H1 (cell line): ENCODE results near the gene LDLRAD3. TPM values are rescaled to one million over a fixed set of nuclear protein-coding genes. Genes with fewer than 3 reads are reported as not detected.

Experiments
- CTCF ChIA-PET: fragments of 300-600 bp; sonication (Branson Sonifier 250); formaldehyde crosslinking; loops from one replicate; lab custom pipeline; 2021; ENCODE audit not compliant: partially characterized antibody; lab: Charles Lee
- POLR2A ChIA-PET: fragments of 300-600 bp; sonication (Branson Sonifier 250); formaldehyde crosslinking; loops from one replicate; lab custom pipeline; 2021; ENCODE audit warnings: inconsistent platforms; ENCODE audit not compliant: partially characterized antibody; lab: Charles Lee
- DNase-seq, 2 experiments: peaks; one replicate each; pipeline versions ENCODE4 v3.0.0 to v3.0.0-alpha.2; 2010 to 2022; ENCODE audit warnings: low spot score in 2 of 2, low read depth in 1 of 2, mixed read lengths in 1 of 2
- FAIRE-seq: peaks from 2 replicates; lab custom pipeline; 2011; peaks lifted over from hg19 to GRCh38; lab: Jason Lieb, UNC
- H2AFZ ChIP-seq: 2 replicates; pipeline ENCODE4 v1.8.1; 2012; ENCODE audit warnings: low read length, inconsistent platforms
- H2AK5ac ChIP-seq: 2 replicates; pipeline ENCODE4 v1.6.1; 2013; ENCODE audit warnings: low read depth, low read length
- H2BK120ac ChIP-seq: replicated peaks from 2 replicates; pipeline ENCODE3; 2013; ENCODE audit warnings: low read depth, low read length, inconsistent platforms
- H2BK12ac ChIP-seq: 2 replicates; pipeline ENCODE4 v1.6.1; 2013; ENCODE audit warnings: low read depth, low read length
- H2BK15ac ChIP-seq: 2 replicates; pipeline ENCODE4 v1.6.1; 2013; ENCODE audit warnings: low read length
- H2BK20ac ChIP-seq: 2 replicates; pipeline ENCODE4 v1.6.1; 2013; ENCODE audit warnings: low read length
- H2BK5ac ChIP-seq: 2 replicates; pipeline ENCODE4 v1.6.1; 2013; ENCODE audit warnings: low read depth, low read length
- H3K14ac ChIP-seq: 2 replicates; pipeline ENCODE4 v1.6.1; 2013; ENCODE audit warnings: inconsistent platforms; ENCODE audit not compliant: insufficient read length
- H3K18ac ChIP-seq: 2 replicates; pipeline ENCODE4 v1.6.1; 2013; ENCODE audit warnings: low read length; ENCODE audit errors: extremely low read depth
- H3K23ac ChIP-seq: 2 replicates; pipeline ENCODE4 v1.6.1; 2013; ENCODE audit warnings: inconsistent platforms; ENCODE audit not compliant: insufficient read length
- H3K23me2 ChIP-seq: 2 replicates; pipeline ENCODE4 v1.6.1; 2013; ENCODE audit warnings: low read depth, low read length
- H3K27ac ChIP-seq: 2 replicates; pipeline ENCODE4 v1.6.1; 2011; ENCODE audit warnings: low read depth, low read length, inconsistent platforms
- H3K27me3 ChIP-seq, 4 experiments: replicated peaks in 1 of 4; 1 replicate in 1 of 4; 2 replicates in 3 of 4; pipeline versions ENCODE4 v1.6.1 to v1.8.1; 2011 to 2013; ENCODE audit warnings: low read length in 3 of 4, mild to moderate bottlenecking in 3 of 4, inconsistent platforms in 2 of 4, mixed read lengths in 2 of 4, moderate library complexity in 1 of 4; ENCODE audit not compliant: control insufficient read depth in 3 of 4, insufficient read depth in 3 of 4; ENCODE audit errors: extremely low read depth in 1 of 4
- H3K36me3 ChIP-seq, 4 experiments: 2 replicates each; pipeline versions ENCODE4 v1.6.1 to v1.8.1; 2011 to 2013; ENCODE audit warnings: mild to moderate bottlenecking in 4 of 4, low read length in 3 of 4, moderate library complexity in 2 of 4, control low read depth in 1 of 4, inconsistent platforms in 1 of 4; ENCODE audit not compliant: insufficient read depth in 4 of 4, control insufficient read depth in 2 of 4
- H3K4ac ChIP-seq: replicated peaks from 2 replicates; pipeline ENCODE3; 2013; ENCODE audit warnings: low read length, low read depth, mixed read lengths, inconsistent platforms; ENCODE audit not compliant: insufficient read length
- H3K4me1 ChIP-seq, 4 experiments: replicated peaks in 1 of 4; 1 replicate in 1 of 4; 2 replicates in 3 of 4; pipeline versions ENCODE4 v1.6.1 to v1.8.1; 2011 to 2013; ENCODE audit warnings: low read length in 3 of 4, inconsistent platforms in 2 of 4, mixed read lengths in 1 of 4; ENCODE audit not compliant: insufficient read depth in 4 of 4, control insufficient read depth in 3 of 4
- H3K4me2 ChIP-seq, 2 experiments: 2 replicates each; pipeline versions ENCODE4 v1.6.1 to v1.8.1; 2011 to 2013; ENCODE audit warnings: low read depth in 2 of 2, low read length in 2 of 2, control low read depth in 1 of 2, inconsistent platforms in 1 of 2, mild to moderate bottlenecking in 1 of 2; ENCODE audit not compliant: insufficient read depth in 1 of 2
- H3K4me3 ChIP-seq, 4 experiments: fragments of 200-600, 300-600 bp in 1 of 4; sonication (generic), shearing (Covaris generic), sonication (Bioruptor Twin) in 1 of 4; 2 replicates each; pipeline versions ENCODE4 v1.5.1 to v1.8.1; 2011 to 2016; ENCODE audit warnings: low read length in 4 of 4, low read depth in 3 of 4, control low read depth in 2 of 4, inconsistent platforms in 2 of 4, mild to moderate bottlenecking in 2 of 4, mixed read lengths in 1 of 4, moderate library complexity in 1 of 4; ENCODE audit not compliant: insufficient read depth in 2 of 4; ENCODE audit errors: extremely low read depth in 1 of 4
- H3K56ac ChIP-seq: replicated peaks from 2 replicates; pipeline ENCODE3; 2013; ENCODE audit warnings: low read depth, mild to moderate bottlenecking, mixed read lengths, low read length, inconsistent platforms; ENCODE audit not compliant: insufficient read length
- H3K79me1 ChIP-seq: 2 replicates; pipeline ENCODE4 v1.6.1; 2013; ENCODE audit warnings: low read depth, low read length, control low read depth
- H3K79me2 ChIP-seq, 2 experiments: 2 replicates each; pipeline versions ENCODE4 v1.6.1 to v1.8.1; 2012 to 2013; ENCODE audit warnings: low read length in 2 of 2, mild to moderate bottlenecking in 2 of 2, inconsistent platforms in 1 of 2; ENCODE audit not compliant: insufficient read depth in 2 of 2, control insufficient read depth in 1 of 2
- H3K9ac ChIP-seq, 4 experiments: replicated peaks in 1 of 4; 1 replicate in 1 of 4; 2 replicates in 3 of 4; pipeline versions ENCODE4 v1.6.1 to v1.8.1; 2011 to 2013; ENCODE audit warnings: low read depth in 3 of 4, low read length in 3 of 4, control low read depth in 2 of 4, mild to moderate bottlenecking in 2 of 4, moderate library complexity in 2 of 4, inconsistent platforms in 1 of 4; ENCODE audit errors: extremely low read depth in 1 of 4
- H3K9me3 ChIP-seq, 2 experiments: 2 replicates each; pipeline versions ENCODE4 v1.6.1 to v1.8.1; 2012 to 2013; ENCODE audit warnings: mild to moderate bottlenecking in 2 of 2, moderate library complexity in 2 of 2, control low read depth in 1 of 2, inconsistent platforms in 1 of 2, low read depth in 1 of 2, low read length in 1 of 2, mixed read lengths in 1 of 2; ENCODE audit not compliant: insufficient read depth in 2 of 2
- H4K20me1 ChIP-seq, 2 experiments: replicated peaks in 1 of 2; 2 replicates each; pipeline versions ENCODE3 to v1.8.1; 2011 to 2013; ENCODE audit warnings: inconsistent platforms in 2 of 2, low read length in 2 of 2, mild to moderate bottlenecking in 1 of 2; ENCODE audit not compliant: insufficient read depth in 2 of 2, control insufficient read depth in 1 of 2
- H4K5ac ChIP-seq: 2 replicates; pipeline ENCODE4 v1.6.1; 2013; ENCODE audit warnings: low read length, low read depth, mixed read lengths, inconsistent platforms; ENCODE audit not compliant: insufficient read length
- H4K8ac ChIP-seq: 2 replicates; pipeline ENCODE4 v1.8.0; 2013; ENCODE audit warnings: mild to moderate bottlenecking, moderate library complexity, low read length, inconsistent platforms; ENCODE audit not compliant: insufficient read depth; ENCODE audit errors: extremely low read depth
- H4K91ac ChIP-seq: replicated peaks from 2 replicates; pipeline ENCODE3; 2013; ENCODE audit warnings: low read length, mixed read lengths, inconsistent platforms; ENCODE audit not compliant: insufficient read length
- ASH2L ChIP-seq: fragments of 200-600, 300-600 bp; sonication (generic); IDR thresholded peaks from one replicate; pipeline ENCODE4 v1.7.1; 2017; ENCODE audit warnings: low read length
- RAD21 ChIP-seq, 2 experiments: IDR thresholded peaks in 1 of 2; conservative IDR thresholded peaks in 1 of 2; 2 replicates each; pipeline ENCODE4 v1.6.1; 2011; ENCODE audit warnings: low read depth in 2 of 2, low read length in 2 of 2, improper control_type of control experiment in 1 of 2, inconsistent platforms in 1 of 2, mild to moderate bottlenecking in 1 of 2, moderate library complexity in 1 of 2
- WGBS, 2 experiments: shearing (Covaris generic) in 1 of 2; methylation state at CpG; one replicate each; pipeline versions ENCODE4 v1.1.6 to v1.1.7; 2013 to 2015; ENCODE audit warnings: low lambda C conversion rate in 2 of 2, mixed read lengths in 2 of 2, inconsistent platforms in 1 of 2, low coverage in 1 of 2, missing lambda C conversion rate in 1 of 2; ENCODE audit not compliant: insufficient replicate concordance in 2 of 2, insufficient coverage in 1 of 2, insufficient read length in 1 of 2; ENCODE audit errors: extremely low coverage in 1 of 2, missing lambda C conversion rate in 1 of 2; 5-methylcytosine and 5-hydroxymethylcytosine counted together
- polyA plus RNA-seq, 7 experiments: library from polyadenylated mRNA; depleted of rRNA in 3 of 7; stranded (reverse) in 5 of 7; unstranded in 2 of 7; fragments of >200 nt in 5 of 7; fragments of 200-250 nt in 2 of 7; gene quantifications; 1 replicate in 5 of 7; 2 replicates in 1 of 7; 4 replicates in 1 of 7; pipeline versions ENCODE4 v1.2.1 to v1.2.3, GENCODE V29; 2011 to 2013; ENCODE audit warnings: missing spikeins in 2 of 7, mixed read lengths in 2 of 7
- total RNA-seq: library from RNA; stranded (reverse); fragmentation: NEBNext Ultra II Directional; extraction: Animal tissue kit (Norgen Biotek cat#: 25700); gene quantifications from 2 replicates; pipeline ENCODE4 v1.2.1, GENCODE V29; 2021

Gene LDLRAD3
- total and polyA plus RNA-seq, 2 of the 8 experiments (the other 6 are each of a cell fraction or from before 2014, with no cell fraction given), result 18.6 to 22.8 TPM

DNA sequence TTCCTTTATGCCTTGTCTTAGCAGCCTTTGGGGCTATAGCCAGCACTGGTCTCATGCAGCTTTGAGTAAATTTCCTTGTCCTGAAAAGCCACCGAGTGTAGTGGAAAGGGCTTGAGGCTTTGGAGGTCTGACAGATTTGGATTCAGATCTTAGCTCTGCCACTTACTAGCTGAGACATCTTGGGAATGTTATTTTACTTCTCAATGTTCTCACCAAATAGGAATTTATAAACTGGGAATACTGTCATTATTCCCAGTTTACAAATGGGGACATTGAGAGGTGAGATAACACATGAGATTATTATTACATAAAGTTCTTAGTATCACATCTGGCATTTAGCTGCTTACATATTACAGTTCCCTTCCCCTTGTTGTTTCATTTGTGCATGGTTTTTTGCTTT, 249.9 kb downstream of the LDLRAD3 start:
- no peaks in the 10 kb centered on the region; the same call in 1 of the 2 replicates for H3K79me1 ChIP-seq
- POLR2A ChIA-PET, result no interaction called here
- H3K18ac ChIP-seq, result no peak overlapping the region
- H3K56ac ChIP-seq, result no peak overlapping the region
- no peak overlapping the region for H4K8ac ChIP-seq
- peaks cover 0 to 4% of the 10 kb centered on the region in 2 experiments for H4K20me1 ChIP-seq
- DNase-seq (no peak), FAIRE-seq (no peak)
- no peak overlapping the region for H3K4me3 ChIP-seq
- H3K27me3 ChIP-seq, result no peaks in the 10 kb centered on the region
- no peaks in the 10 kb centered on the region for H3K79me2 ChIP-seq
- no peak overlapping the region for H2BK120ac ChIP-seq
- 100% methylated on average over 1 of the region's 1 CpG; no CpG with 5 or more reads in 1 of the 2 experiments for WGBS, 2 experiments
- H2BK5ac ChIP-seq, result no peak overlapping the region
- H3K4ac ChIP-seq, result no peak overlapping the region
- peaks cover 0 to 16% (median 9%) of the 10 kb centered on the region in 4 experiments; a peak in 4 of 7 replicates for H3K4me1 ChIP-seq
- H3K9ac ChIP-seq, result no peak overlapping the region
- H3K23me2 ChIP-seq, result no peaks in the 10 kb centered on the region
- TF ChIP-seq ASH2L (no peak), RAD21 (IDR thresholded peaks at IDR 0.05 in 1 of 2, conservative IDR thresholded peaks at IDR 0.05 in 1 of 2; ENCODE audit: low read depth in 2 of 2, low read length in 2 of 2) (no peak)
- H3K23ac ChIP-seq, result no peak overlapping the region
- 0 out of 4 replicates have a peak, but pooled peaks cover 0 to 2% of the 10 kb centered on the region in 2 experiments for H3K9me3 ChIP-seq
- CTCF ChIA-PET, result interaction anchor here (0.6 to 2.9 kb wide), 6 partner anchors 10 to 686 kb away, joined by 3 to 10 read pairs (median 3); no protein-coding TSS in a partner anchor
- H2AFZ ChIP-seq, result no peak overlapping the region
- H2BK12ac ChIP-seq, result no peak overlapping the region
- no peak overlapping the region for H2BK20ac ChIP-seq
- H3K4me2 ChIP-seq, result no peak overlapping the region
- H3K36me3 ChIP-seq, result no peaks in the 10 kb centered on the region; a peak in 2 of 8 replicates
- H2BK15ac ChIP-seq, result no peak overlapping the region
- H2AK5ac ChIP-seq, result no peak overlapping the region
- H4K91ac ChIP-seq, result no peak overlapping the region
- H3K27ac ChIP-seq, result no peak overlapping the region
- H3K14ac ChIP-seq, result no peak overlapping the region
- H4K5ac ChIP-seq, result no peak overlapping the region
